K562 treated with DMSO at 1 percent for 12 hours (cell line): ENCODE measurements around the gene ANXA4. TPM values are rescaled to one million over a fixed set of nuclear protein-coding genes. Genes with fewer than 3 reads are reported as not detected.

Experiments
- total RNA-seq: library from RNA; unstranded; fragments of 300-600 nt; gene quantifications from 2 replicates; pipeline ENCODE4 v1.2.3, GENCODE V29; 2022; ENCODE audit not compliant: insufficient read depth

ANXA4 gene
- total RNA-seq, result 13.7 and 27.0 TPM in 2 replicates

DNA sequence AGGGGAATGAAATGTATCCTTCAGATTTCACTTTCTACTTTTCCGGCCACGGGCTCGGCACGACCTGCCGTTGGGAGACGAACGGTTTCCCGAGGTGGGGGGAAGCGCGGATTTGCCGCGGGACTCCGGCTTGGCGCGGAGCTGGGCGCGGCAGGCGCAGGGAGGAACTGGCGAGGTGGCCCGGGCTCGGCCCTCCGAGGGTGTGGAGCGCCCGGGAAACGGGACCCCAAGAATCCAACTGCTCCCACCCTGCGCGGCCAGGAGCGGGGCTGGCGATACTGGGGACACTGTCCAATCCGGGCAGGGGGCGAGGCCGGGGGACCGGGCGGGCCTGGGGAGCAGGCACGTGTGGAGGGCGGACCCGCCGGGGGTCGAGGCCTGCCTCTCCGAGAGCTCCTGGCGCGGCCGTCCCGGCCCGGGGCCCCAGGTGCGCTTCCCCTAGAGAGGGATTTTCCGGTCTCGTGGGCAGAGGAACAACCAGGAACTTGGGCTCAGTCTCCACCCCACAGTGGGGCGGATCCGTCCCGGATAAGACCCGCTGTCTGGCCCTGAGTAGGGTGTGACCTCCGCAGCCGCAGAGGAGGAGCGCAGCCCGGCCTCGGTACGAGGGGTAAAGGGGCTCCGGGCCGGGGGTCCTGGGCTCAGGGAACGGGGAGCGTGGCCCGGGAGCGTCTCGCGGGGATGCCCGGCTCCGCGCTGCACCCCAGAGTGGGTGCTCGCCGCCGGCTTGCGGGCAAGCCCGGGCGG is at the start of gene ANXA4:
Gene ANXA4, plus strand, starts transcription at position 560 of the 747 bp plus-strand sequence. CDS start 39,432 bp downstream, outside the sequence.

DNA sequence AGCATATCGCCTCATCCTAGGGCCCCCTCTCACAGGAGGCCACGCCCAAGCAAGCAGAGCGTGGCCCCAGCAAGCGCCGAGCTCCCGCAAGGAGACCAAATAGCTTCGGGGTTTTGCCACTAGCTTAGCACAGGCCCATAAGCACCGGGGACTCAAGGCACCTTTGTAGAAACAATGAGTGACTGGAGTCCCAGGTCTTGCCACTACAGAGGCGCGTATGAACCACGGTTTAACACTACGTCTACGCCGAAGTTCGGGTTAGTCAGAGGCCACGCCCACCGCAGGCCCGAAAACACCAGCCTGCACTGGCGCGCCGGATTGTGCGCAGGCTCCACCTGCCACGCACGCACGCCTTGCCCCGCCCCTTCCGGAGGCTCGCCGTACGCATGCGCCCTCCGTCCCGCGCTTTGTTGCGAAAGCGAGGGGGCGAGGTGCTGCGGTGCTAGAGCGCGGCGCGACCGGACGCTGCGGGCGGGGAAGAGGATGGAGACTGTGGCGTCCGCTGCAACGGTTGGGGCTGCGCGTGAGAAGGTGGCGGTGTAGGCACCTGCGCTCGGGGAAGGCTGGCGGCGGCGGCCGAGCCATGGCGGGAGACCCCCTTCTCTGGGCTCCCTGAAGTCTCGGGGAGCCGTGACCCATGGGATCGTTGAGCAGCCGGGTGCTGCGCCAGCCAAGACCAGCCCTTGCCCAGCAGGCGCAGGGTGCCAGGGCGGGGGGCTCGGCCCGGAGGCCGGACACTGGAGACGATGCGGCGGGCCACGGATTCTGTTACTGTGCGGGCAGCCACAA is 87.5 kb downstream of the ANXA4 start, which contains the start of gene GMCL1:
Gene GMCL1, plus strand, starts transcription at position 405 of the 789 bp plus-strand sequence. Its CDS starts 233 bp downstream, at position 638.

Other genes starting within 250 kb of the ANXA4 start
- gene AAK1, start 98.4 kb upstream of the ANXA4 start, total RNA-seq, result 15.6 and 36.6 TPM in 2 replicates
- gene GMCL1, start 87.5 kb downstream of the ANXA4 start, total RNA-seq, result 5.7 and 17.3 TPM in 2 replicates
- gene SNRNP27, start 151.8 kb downstream of the ANXA4 start, total RNA-seq, result 46.5 and 48.5 TPM in 2 replicates
- 6.5 and 14.5 TPM in 2 replicates for gene MXD1, start 173.0 kb downstream of the ANXA4 start, total RNA-seq
- gene ASPRV1, start 219.5 kb downstream of the ANXA4 start, total RNA-seq, result 0.78 and 1.5 TPM in 2 replicates